Measurements from ENCODE around the gene C1RL. TPM values are rescaled to one million over a fixed set of nuclear protein-coding genes. Genes with fewer than 3 reads are reported as not detected.

C1RL gene
- total and polyA plus RNA-seq, 4 donors, result 67.5 to 188 (median 124) TPM

- TF ChIP-seq, protein P1, sequence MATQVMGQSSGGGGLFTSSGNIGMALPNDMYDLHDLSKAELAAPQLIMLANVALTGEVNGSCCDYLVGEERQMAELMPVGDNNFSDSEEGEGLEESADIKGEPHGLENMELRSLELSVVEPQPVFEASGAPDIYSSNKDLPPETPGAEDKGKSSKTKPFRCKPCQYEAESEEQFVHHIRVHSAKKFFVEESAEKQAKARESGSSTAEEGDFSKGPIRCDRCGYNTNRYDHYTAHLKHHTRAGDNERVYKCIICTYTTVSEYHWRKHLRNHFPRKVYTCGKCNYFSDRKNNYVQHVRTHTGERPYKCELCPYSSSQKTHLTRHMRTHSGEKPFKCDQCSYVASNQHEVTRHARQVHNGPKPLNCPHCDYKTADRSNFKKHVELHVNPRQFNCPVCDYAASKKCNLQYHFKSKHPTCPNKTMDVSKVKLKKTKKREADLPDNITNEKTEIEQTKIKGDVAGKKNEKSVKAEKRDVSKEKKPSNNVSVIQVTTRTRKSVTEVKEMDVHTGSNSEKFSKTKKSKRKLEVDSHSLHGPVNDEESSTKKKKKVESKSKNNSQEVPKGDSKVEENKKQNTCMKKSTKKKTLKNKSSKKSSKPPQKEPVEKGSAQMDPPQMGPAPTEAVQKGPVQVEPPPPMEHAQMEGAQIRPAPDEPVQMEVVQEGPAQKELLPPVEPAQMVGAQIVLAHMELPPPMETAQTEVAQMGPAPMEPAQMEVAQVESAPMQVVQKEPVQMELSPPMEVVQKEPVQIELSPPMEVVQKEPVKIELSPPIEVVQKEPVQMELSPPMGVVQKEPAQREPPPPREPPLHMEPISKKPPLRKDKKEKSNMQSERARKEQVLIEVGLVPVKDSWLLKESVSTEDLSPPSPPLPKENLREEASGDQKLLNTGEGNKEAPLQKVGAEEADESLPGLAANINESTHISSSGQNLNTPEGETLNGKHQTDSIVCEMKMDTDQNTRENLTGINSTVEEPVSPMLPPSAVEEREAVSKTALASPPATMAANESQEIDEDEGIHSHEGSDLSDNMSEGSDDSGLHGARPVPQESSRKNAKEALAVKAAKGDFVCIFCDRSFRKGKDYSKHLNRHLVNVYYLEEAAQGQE (IDR thresholded peaks at IDR 0.05), result peak; percentile 38
- TF ChIP-seq RXRA (IDR thresholded peaks at IDR 0.05) (peak; percentile 93 to 96), JUND (IDR thresholded peaks at IDR 0.05) (peak; percentile 84 to 91), SP1 (IDR thresholded peaks at IDR 0.05) (peak; percentile 87), YY1 (IDR thresholded peaks at IDR 0.05) (peak; percentile 44), RAD21 (IDR thresholded peaks at IDR 0.05) (no peak)
These were observed 14.9 kb upstream of the C1RL start (continued) for GRCh38 chr12:7123806-7124522.

DNA sequence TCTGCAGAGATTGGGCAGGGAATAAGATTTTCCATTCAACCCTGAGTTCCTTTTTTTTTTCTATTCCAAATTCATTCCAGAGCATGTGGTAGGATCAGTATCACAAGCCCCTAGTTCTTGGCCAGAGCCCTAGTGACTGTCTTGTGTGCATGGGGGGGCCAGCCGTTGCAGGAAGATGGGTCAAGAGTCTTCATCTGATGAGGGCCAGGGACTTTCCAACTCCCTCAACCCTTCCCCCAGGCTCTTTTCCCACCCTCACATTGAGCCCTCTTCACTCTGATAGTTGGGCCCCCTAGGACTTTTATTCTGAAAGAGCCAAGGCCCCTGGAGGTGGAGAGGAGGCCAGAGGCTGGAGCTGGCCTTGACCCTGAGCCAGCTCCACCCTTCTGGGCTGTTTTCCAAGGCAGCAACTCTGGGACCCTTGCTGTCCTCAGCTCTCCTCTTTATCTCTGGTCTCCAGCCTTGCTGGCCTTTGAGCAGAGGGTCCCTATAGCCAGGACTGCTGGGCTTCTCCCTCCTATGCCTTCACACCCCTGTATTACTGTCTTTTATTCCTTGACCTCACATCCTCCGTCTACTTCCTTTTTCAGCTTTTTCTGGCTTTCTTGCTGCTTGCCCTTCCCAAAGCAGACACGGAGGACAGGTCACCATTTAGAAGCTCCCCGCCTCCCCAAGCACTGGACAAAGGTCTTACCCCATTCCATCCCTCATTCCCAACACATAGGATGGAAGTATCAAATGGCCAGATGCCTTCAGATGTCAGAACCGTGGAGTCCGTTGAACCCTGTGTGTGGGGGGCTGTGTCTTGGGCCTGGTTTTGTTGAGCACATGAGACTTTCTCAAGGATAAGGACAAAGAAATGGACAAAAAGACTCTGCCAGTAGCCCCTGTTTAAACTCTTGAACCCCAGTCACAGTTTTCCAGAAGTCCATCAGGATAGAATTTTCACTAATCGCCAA, 14.1 kb upstream of the C1RL start:
- DNase-seq (ENCODE audit: low spot score), result peak; percentile 80
- no peaks in the 10 kb centered on the region for H3K27me3 ChIP-seq (ENCODE audit: control insufficient read depth in 4 of 4, insufficient read depth in 4 of 4, low read length in 3 of 4)

More for the DNA sequence above, 14.1 kb upstream of the C1RL start:
- Histone ChIP-seq H3K9me3 (ENCODE audit: control insufficient read depth in 4 of 4, low read length in 3 of 4) (no peaks in the 10 kb centered on the region), H3K27ac (ENCODE audit: low read depth in 1 of 2, low read length in 2 of 2) (peak overlapping the region; percentile 51 to 57), H3K4me1 (ENCODE audit: control insufficient read depth in 4 of 4, insufficient read depth in 4 of 4, low read length in 3 of 4) (peaks cover 12 to 77% (median 52%) of the 10 kb centered on the region in 4 donors), H3K36me3 (ENCODE audit: control insufficient read depth in 4 of 4, insufficient read depth in 3 of 4, low read depth in 1 of 4, low read length in 3 of 4) (no peaks in the 10 kb centered on the region), H3K4me3 (ENCODE audit: low read depth in 1 of 3, low read length in 3 of 3) (peak overlapping the region; percentile 9 to 19 (median 19)), H3K9ac (ENCODE audit: low read depth in 1 of 2, low read length in 2 of 2) (no peak overlapping the region)
- WGBS, result 27% methylated on average over 7 of the region's 7 CpGs
- TF ChIP-seq YY1 (IDR thresholded peaks at IDR 0.05) (no peak), SP1 (IDR thresholded peaks at IDR 0.05) (no peak), ATF3 (IDR thresholded peaks at IDR 0.05) (no peak), NR2F2 (IDR thresholded peaks at IDR 0.05) (peak; percentile 97), FOXA1 (IDR thresholded peaks at IDR 0.05) (no peak), EGR1 (IDR thresholded peaks at IDR 0.05; ENCODE audit: low read depth in 2 of 2) (no peak), MAX (IDR thresholded peaks at IDR 0.05) (peak; percentile 14), GABPA (IDR thresholded peaks at IDR 0.05 in 1 of 2, conservative IDR thresholded peaks at IDR 0.05 in 1 of 2) (peak in 1 of 2 donors; percentile 8), HNF4G (IDR thresholded peaks at IDR 0.05) (no peak), RXRA (IDR thresholded peaks at IDR 0.05) (peak; percentile 72 to 74), JUND (IDR thresholded peaks at IDR 0.05) (no peak), HNF4A (conservative IDR thresholded peaks at IDR 0.05) (peak; percentile 61 to 66), RAD21 (IDR thresholded peaks at IDR 0.05) (no peak), FOXA2 (IDR thresholded peaks at IDR 0.05) (no peak)
- TF ChIP-seq, protein P2, sequence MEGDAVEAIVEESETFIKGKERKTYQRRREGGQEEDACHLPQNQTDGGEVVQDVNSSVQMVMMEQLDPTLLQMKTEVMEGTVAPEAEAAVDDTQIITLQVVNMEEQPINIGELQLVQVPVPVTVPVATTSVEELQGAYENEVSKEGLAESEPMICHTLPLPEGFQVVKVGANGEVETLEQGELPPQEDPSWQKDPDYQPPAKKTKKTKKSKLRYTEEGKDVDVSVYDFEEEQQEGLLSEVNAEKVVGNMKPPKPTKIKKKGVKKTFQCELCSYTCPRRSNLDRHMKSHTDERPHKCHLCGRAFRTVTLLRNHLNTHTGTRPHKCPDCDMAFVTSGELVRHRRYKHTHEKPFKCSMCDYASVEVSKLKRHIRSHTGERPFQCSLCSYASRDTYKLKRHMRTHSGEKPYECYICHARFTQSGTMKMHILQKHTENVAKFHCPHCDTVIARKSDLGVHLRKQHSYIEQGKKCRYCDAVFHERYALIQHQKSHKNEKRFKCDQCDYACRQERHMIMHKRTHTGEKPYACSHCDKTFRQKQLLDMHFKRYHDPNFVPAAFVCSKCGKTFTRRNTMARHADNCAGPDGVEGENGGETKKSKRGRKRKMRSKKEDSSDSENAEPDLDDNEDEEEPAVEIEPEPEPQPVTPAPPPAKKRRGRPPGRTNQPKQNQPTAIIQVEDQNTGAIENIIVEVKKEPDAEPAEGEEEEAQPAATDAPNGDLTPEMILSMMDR (IDR thresholded peaks at IDR 0.05; ENCODE audit: low read depth, low read length, missing input control), result no peak
- TF ChIP-seq, protein P3, sequence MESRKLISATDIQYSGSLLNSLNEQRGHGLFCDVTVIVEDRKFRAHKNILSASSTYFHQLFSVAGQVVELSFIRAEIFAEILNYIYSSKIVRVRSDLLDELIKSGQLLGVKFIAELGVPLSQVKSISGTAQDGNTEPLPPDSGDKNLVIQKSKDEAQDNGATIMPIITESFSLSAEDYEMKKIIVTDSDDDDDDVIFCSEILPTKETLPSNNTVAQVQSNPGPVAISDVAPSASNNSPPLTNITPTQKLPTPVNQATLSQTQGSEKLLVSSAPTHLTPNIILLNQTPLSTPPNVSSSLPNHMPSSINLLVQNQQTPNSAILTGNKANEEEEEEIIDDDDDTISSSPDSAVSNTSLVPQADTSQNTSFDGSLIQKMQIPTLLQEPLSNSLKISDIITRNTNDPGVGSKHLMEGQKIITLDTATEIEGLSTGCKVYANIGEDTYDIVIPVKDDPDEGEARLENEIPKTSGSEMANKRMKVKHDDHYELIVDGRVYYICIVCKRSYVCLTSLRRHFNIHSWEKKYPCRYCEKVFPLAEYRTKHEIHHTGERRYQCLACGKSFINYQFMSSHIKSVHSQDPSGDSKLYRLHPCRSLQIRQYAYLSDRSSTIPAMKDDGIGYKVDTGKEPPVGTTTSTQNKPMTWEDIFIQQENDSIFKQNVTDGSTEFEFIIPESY (IDR thresholded peaks at IDR 0.05), result no peak
